ENCODE measurements around the gene PCDHB1. TPM values are rescaled to one million over a fixed set of nuclear protein-coding genes. Genes with fewer than 3 reads are reported as not detected.
"Not testable (repeated sequence)": the region's sequence is repeated elsewhere in the genome, so short reads cannot be mapped to it uniquely, and the experiment has no call there.

The PCDHB1 gene
- total and polyA plus RNA-seq, 2 experiments from 2014 or later = not detected

DNA sequence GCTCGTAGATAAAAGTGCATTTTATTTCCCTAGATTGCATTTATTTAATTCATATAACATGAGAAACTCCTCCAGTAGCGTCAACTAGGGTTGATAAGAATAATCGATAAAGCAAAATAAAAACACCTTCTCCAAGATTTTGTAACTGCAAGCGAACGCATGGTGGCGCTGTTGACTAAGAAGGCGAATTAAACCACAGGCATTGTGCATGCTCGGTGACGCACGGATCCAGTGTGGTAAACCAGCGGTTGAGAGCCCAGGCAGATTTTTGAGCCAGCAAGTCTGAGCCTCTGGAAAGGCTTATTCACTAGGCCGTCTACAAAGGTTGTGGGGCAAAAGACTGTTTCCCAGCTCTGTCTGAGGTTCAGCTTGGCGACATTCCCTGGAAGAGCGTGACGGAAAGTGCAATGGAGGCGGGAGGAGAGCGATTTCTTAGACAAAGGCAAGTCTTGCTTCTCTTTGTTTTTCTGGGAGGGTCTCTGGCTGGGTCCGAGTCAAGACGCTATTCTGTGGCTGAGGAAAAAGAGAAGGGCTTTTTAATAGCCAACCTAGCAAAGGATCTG lies 49.1 kb downstream of the PCDHB1 start, which contains the start of gene PCDHB3:
Gene PCDHB3 (plus strand): TSS at position 231 of the 563 bp plus-strand sequence. CDS start 177 bp downstream, at position 408.
- H2AFZ ChIP-seq = no peak within 1 kb of the TSS
- H3K27ac ChIP-seq = no peak within 1 kb of the TSS
- no peak for TF ChIP-seq EZH2 (IDR thresholded peaks at IDR 0.05; ENCODE audit: insufficient read depth, poor library complexity, severe bottlenecking)
- no peak for TF ChIP-seq EZH2phosphoT487 (IDR thresholded peaks at IDR 0.05; ENCODE audit: insufficient read depth, low read depth)
- 15 to 23% methylated on average over 19 of the region's 19 CpGs for WGBS, 2 experiments (ENCODE audit: low coverage in 1 of 2, low lambda C conversion rate in 2 of 2, missing lambda C conversion rate in 2 of 2)
- H3K27me3 ChIP-seq (replicated peaks; ENCODE audit: insufficient read depth) = no peaks in the 10 kb centered on the region
- no peaks in the 10 kb centered on the region for H3F3A ChIP-seq (ENCODE audit: insufficient read depth)
- H3K4me1 ChIP-seq (ENCODE audit: insufficient read depth) = no peaks in the 10 kb centered on the region
- no peaks in the 10 kb centered on the region for H3K9me2 ChIP-seq (ENCODE audit: insufficient read depth)
- no peaks in the 10 kb centered on the region for H3K79me2 ChIP-seq (ENCODE audit: insufficient read depth)
- in situ Hi-C loops (cut with MboI) = no loop called here
- no peak within 1 kb of the TSS for H3K4me2 ChIP-seq (ENCODE audit: unreplicated experiment)
- H3K9me3 ChIP-seq (ENCODE audit: low read depth) = no peaks in the 10 kb centered on the region
- no peaks in the 10 kb centered on the region for H4K20me1 ChIP-seq (ENCODE audit: insufficient read depth)
- H3K9ac ChIP-seq = no peak within 1 kb of the TSS
- H3K4me3 ChIP-seq = no peak within 1 kb of the TSS
- DNase-seq = peak; percentile 79
- H3K36me3 ChIP-seq (ENCODE audit: low read depth) = no peaks in the 10 kb centered on the region

DNA sequence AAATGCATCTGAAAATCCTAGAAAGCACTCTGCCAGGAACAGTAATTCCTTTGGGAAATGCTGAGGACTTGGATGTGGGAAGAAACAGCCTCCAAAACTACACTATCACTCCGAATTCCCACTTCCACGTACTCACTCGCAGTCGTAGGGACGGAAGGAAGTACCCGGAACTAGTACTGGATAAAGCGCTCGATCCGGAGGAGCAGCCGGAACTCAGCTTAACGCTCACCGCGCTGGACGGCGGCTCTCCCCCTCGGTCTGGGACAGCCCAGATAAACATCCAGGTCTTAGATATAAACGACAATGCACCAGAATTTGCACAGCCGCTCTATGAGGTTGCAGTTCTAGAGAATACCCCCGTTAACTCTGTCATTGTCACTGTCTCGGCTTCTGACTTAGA lies 49.9 kb downstream of the PCDHB1 start:
- H3K4me3 ChIP-seq = no peak overlapping the region
- H3K9me2 ChIP-seq (ENCODE audit: insufficient read depth) = no peaks in the 10 kb centered on the region
- no peaks in the 10 kb centered on the region for H3K27me3 ChIP-seq (replicated peaks; ENCODE audit: insufficient read depth)
- no peak for DNase-seq
- no peak overlapping the region for H3K9ac ChIP-seq
- no peaks in the 10 kb centered on the region for H3K36me3 ChIP-seq (ENCODE audit: low read depth)
- no peaks in the 10 kb centered on the region for H3K9me3 ChIP-seq (ENCODE audit: low read depth)
- H3K27ac ChIP-seq = no peak overlapping the region
- in situ Hi-C loops (cut with MboI) = no loop called here
- H3K79me2 ChIP-seq (ENCODE audit: insufficient read depth) = no peaks in the 10 kb centered on the region
- H3F3A ChIP-seq (ENCODE audit: insufficient read depth) = no peaks in the 10 kb centered on the region
- H2AFZ ChIP-seq = no peak overlapping the region
- WGBS, 2 experiments (ENCODE audit: low coverage in 1 of 2, low lambda C conversion rate in 2 of 2, missing lambda C conversion rate in 2 of 2) = 38 to 44% methylated on average over 19 to 20 of the region's 20 CpGs
- H4K20me1 ChIP-seq (ENCODE audit: insufficient read depth) = no peaks in the 10 kb centered on the region
- no peak overlapping the region for H3K4me2 ChIP-seq (ENCODE audit: unreplicated experiment)
- no peaks in the 10 kb centered on the region for H3K4me1 ChIP-seq (ENCODE audit: insufficient read depth)
- no peak for TF ChIP-seq EZH2phosphoT487 (IDR thresholded peaks at IDR 0.05; ENCODE audit: insufficient read depth, low read depth)
- TF ChIP-seq EZH2 (IDR thresholded peaks at IDR 0.05; ENCODE audit: insufficient read depth, poor library complexity, severe bottlenecking) = no peak

DNA sequence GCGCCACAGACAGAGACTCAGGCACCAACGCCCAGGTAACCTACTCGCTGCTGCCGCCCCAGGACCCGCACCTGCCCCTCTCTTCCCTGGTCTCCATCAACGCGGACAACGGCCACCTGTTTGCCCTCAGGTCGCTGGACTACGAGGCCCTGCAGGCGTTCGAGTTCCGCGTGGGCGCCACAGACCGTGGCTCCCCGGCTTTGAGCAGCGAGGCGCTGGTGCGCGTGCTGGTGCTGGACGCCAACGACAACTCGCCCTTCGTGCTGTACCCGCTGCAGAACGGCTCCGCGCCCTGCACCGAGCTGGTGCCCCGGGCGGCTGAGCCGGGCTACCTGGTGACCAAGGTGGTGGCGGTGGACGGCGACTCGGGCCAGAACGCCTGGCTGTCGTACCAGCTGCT lies 50.9 kb downstream of the PCDHB1 start:
- H3K4me1 ChIP-seq (ENCODE audit: insufficient read depth); H3K27me3 ChIP-seq (replicated peaks; ENCODE audit: insufficient read depth); H3K9me2 ChIP-seq (ENCODE audit: insufficient read depth); H2AFZ ChIP-seq; H3K9ac ChIP-seq; in situ Hi-C loops (cut with MboI); H3K27ac ChIP-seq; H3F3A ChIP-seq (ENCODE audit: insufficient read depth); H3K36me3 ChIP-seq (ENCODE audit: low read depth); H3K9me3 ChIP-seq (ENCODE audit: low read depth); H3K4me2 ChIP-seq (ENCODE audit: unreplicated experiment); H3K4me3 ChIP-seq; DNase-seq; H3K79me2 ChIP-seq (ENCODE audit: insufficient read depth); H4K20me1 ChIP-seq (ENCODE audit: insufficient read depth): not testable (repeated sequence)
- WGBS, 2 experiments (ENCODE audit: low coverage in 1 of 2, low lambda C conversion rate in 2 of 2, missing lambda C conversion rate in 2 of 2) = 38 to 47% methylated on average over 22 to 25 of the region's 39 CpGs

DNA sequence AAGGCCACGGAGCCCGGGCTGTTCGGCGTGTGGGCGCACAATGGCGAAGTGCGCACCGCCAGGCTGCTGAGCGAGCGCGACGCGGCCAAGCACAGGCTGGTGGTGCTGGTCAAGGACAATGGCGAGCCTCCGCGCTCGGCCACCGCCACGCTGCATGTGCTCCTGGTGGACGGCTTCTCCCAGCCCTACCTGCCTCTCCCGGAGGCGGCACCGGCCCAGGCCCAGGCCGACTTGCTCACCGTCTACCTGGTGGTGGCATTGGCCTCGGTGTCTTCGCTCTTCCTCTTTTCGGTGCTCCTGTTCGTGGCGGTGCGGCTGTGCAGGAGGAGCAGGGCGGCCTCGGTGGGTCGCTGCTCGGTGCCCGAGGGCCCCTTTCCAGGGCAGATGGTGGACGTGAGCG lies 51.3 kb downstream of the PCDHB1 start:
- H3K4me3 ChIP-seq; H4K20me1 ChIP-seq (ENCODE audit: insufficient read depth); H3K27me3 ChIP-seq (replicated peaks; ENCODE audit: insufficient read depth); in situ Hi-C loops (cut with MboI); H3K9me2 ChIP-seq (ENCODE audit: insufficient read depth); H3K9me3 ChIP-seq (ENCODE audit: low read depth); H3F3A ChIP-seq (ENCODE audit: insufficient read depth); DNase-seq; H3K4me2 ChIP-seq (ENCODE audit: unreplicated experiment); H3K36me3 ChIP-seq (ENCODE audit: low read depth); H3K4me1 ChIP-seq (ENCODE audit: insufficient read depth); H3K9ac ChIP-seq; H2AFZ ChIP-seq; H3K79me2 ChIP-seq (ENCODE audit: insufficient read depth); H3K27ac ChIP-seq: not testable (repeated sequence)
- 31 to 44% methylated on average over 12 to 26 of the region's 38 CpGs for WGBS, 2 experiments (ENCODE audit: low coverage in 1 of 2, low lambda C conversion rate in 2 of 2, missing lambda C conversion rate in 2 of 2)

DNA sequence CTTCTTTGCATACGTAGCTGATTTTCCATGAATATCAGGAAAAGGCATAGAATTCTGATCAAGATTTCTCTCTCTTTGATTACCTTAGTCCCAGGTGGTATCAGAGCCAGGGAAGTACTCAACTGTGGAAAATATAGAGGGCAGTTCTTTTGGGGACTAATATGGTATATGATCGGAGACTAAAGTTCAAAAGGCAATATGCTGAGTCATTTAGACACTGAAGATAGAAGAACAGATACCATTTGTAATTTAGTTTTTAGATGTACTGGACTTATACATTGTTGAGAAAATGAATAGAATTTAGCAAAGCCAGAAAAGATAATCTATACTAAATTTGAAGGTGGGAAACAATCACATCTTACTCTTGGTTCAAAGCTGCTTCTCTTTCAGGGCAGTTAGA lies 54.2 kb downstream of the PCDHB1 start:
- H3K4me3 ChIP-seq = no peak overlapping the region
- DNase-seq = no peak
- no peaks in the 10 kb centered on the region for H3K79me2 ChIP-seq (ENCODE audit: insufficient read depth)
- no peak overlapping the region for H3K9ac ChIP-seq
- H3K9me2 ChIP-seq (ENCODE audit: insufficient read depth) = no peaks in the 10 kb centered on the region
- no peaks in the 10 kb centered on the region for H4K20me1 ChIP-seq (ENCODE audit: insufficient read depth)
- H3K27me3 ChIP-seq (replicated peaks; ENCODE audit: insufficient read depth) = no peaks in the 10 kb centered on the region
- no peak overlapping the region for H3K27ac ChIP-seq
- no peak overlapping the region for H2AFZ ChIP-seq
- no peak for TF ChIP-seq EZH2phosphoT487 (IDR thresholded peaks at IDR 0.05; ENCODE audit: insufficient read depth, low read depth)
- no peak for TF ChIP-seq EZH2 (IDR thresholded peaks at IDR 0.05; ENCODE audit: insufficient read depth, poor library complexity, severe bottlenecking)
- H3K36me3 ChIP-seq (ENCODE audit: low read depth) = no peaks in the 10 kb centered on the region
- H3K4me1 ChIP-seq (ENCODE audit: insufficient read depth) = no peaks in the 10 kb centered on the region
- in situ Hi-C loops (cut with MboI) = no loop called here
- H3K9me3 ChIP-seq (ENCODE audit: low read depth) = no peaks in the 10 kb centered on the region
- no peaks in the 10 kb centered on the region for H3F3A ChIP-seq (ENCODE audit: insufficient read depth)
- H3K4me2 ChIP-seq (ENCODE audit: unreplicated experiment) = no peak overlapping the region
- WGBS, 2 experiments (ENCODE audit: low coverage in 1 of 2, low lambda C conversion rate in 2 of 2, missing lambda C conversion rate in 2 of 2) = 43 to 59% methylated on average over 2 of the region's 2 CpGs

Other genes starting within 250 kb of the PCDHB1 start
- gene PCDHA4, start 244.3 kb upstream of the PCDHB1 start, total RNA-seq (2014; rRNA removed; shearing (Covaris generic)) = not detected in 2 replicates
- not detected in 2 replicates for gene PCDHA4, start 244.3 kb upstream of the PCDHB1 start, polyA plus RNA-seq (2016; fragmentation: Nextera tagmentation; extraction: Ambion mirVana)
- gene PCDHA5, start 229.8 kb upstream of the PCDHB1 start, total RNA-seq (2014; rRNA removed; shearing (Covaris generic)) = not detected in 2 replicates
- not detected in 2 replicates for gene PCDHA5, start 229.8 kb upstream of the PCDHB1 start, polyA plus RNA-seq (2016; fragmentation: Nextera tagmentation; extraction: Ambion mirVana)
- 0.13 and 0.22 TPM in 2 replicates for gene PCDHA6, start 223.4 kb upstream of the PCDHB1 start, total RNA-seq (2014; rRNA removed; shearing (Covaris generic))
- 0.10 TPM in 1 of 2 replicates, not detected in the other for gene PCDHA6, start 223.4 kb upstream of the PCDHB1 start, polyA plus RNA-seq (2016; fragmentation: Nextera tagmentation; extraction: Ambion mirVana)
- gene PCDHA7, start 217.1 kb upstream of the PCDHB1 start, total RNA-seq (2014; rRNA removed; shearing (Covaris generic)) = not detected in 2 replicates
- not detected in 2 replicates for gene PCDHA7, start 217.1 kb upstream of the PCDHB1 start, polyA plus RNA-seq (2016; fragmentation: Nextera tagmentation; extraction: Ambion mirVana)
- not detected in 2 replicates for gene PCDHA8, start 210.2 kb upstream of the PCDHB1 start, total RNA-seq (2014; rRNA removed; shearing (Covaris generic))
- gene PCDHA8, start 210.2 kb upstream of the PCDHB1 start, polyA plus RNA-seq (2016; fragmentation: Nextera tagmentation; extraction: Ambion mirVana) = not detected in 2 replicates
- gene PCDHA9, start 203.0 kb upstream of the PCDHB1 start, total RNA-seq (2014; rRNA removed; shearing (Covaris generic)) = not detected in 2 replicates
- 0.04 TPM in 1 of 2 replicates, not detected in the other for gene PCDHA9, start 203.0 kb upstream of the PCDHB1 start, polyA plus RNA-seq (2016; fragmentation: Nextera tagmentation; extraction: Ambion mirVana)
- gene PCDHA10, start 195.5 kb upstream of the PCDHB1 start, total RNA-seq (2014; rRNA removed; shearing (Covaris generic)) = 0.11 and 0.13 TPM in 2 replicates
- gene PCDHA10, start 195.5 kb upstream of the PCDHB1 start, polyA plus RNA-seq (2016; fragmentation: Nextera tagmentation; extraction: Ambion mirVana) = 0.13 and 0.26 TPM in 2 replicates
- not detected in 2 replicates for gene PCDHA11, start 182.4 kb upstream of the PCDHB1 start, total RNA-seq (2014; rRNA removed; shearing (Covaris generic))
- not detected in 2 replicates for gene PCDHA11, start 182.4 kb upstream of the PCDHB1 start, polyA plus RNA-seq (2016; fragmentation: Nextera tagmentation; extraction: Ambion mirVana)
- not detected in 2 replicates for gene PCDHA12, start 176.1 kb upstream of the PCDHB1 start, total RNA-seq (2014; rRNA removed; shearing (Covaris generic))
- not detected in 2 replicates for gene PCDHA12, start 176.1 kb upstream of the PCDHB1 start, polyA plus RNA-seq (2016; fragmentation: Nextera tagmentation; extraction: Ambion mirVana)
- gene PCDHA13, start 169.2 kb upstream of the PCDHB1 start, total RNA-seq (2014; rRNA removed; shearing (Covaris generic)) = not detected in 2 replicates
- not detected in 2 replicates for gene PCDHA13, start 169.2 kb upstream of the PCDHB1 start, polyA plus RNA-seq (2016; fragmentation: Nextera tagmentation; extraction: Ambion mirVana)
- 0.38 TPM in 1 of 2 replicates, not detected in the other for gene PCDHAC1, start 125.1 kb upstream of the PCDHB1 start, total RNA-seq (2014; rRNA removed; shearing (Covaris generic))
- gene PCDHAC1, start 125.1 kb upstream of the PCDHB1 start, polyA plus RNA-seq (2016; fragmentation: Nextera tagmentation; extraction: Ambion mirVana) = not detected in 2 replicates
- gene PCDHAC2, start 84.9 kb upstream of the PCDHB1 start, total RNA-seq (2014; rRNA removed; shearing (Covaris generic)) = not detected in 2 replicates
- gene PCDHAC2, start 84.9 kb upstream of the PCDHB1 start, polyA plus RNA-seq (2016; fragmentation: Nextera tagmentation; extraction: Ambion mirVana) = not detected in 2 replicates
- gene PCDHB2, start 43.2 kb downstream of the PCDHB1 start, total RNA-seq (2014; rRNA removed; shearing (Covaris generic)) = 4.9 and 8.9 TPM in 2 replicates
- gene PCDHB2, start 43.2 kb downstream of the PCDHB1 start, polyA plus RNA-seq (2016; fragmentation: Nextera tagmentation; extraction: Ambion mirVana) = 4.4 and 6.0 TPM in 2 replicates
- 0.76 and 1.1 TPM in 2 replicates for gene PCDHB3, start 49.1 kb downstream of the PCDHB1 start, total RNA-seq (2014; rRNA removed; shearing (Covaris generic))
- 0.23 and 0.24 TPM in 2 replicates for gene PCDHB3, start 49.1 kb downstream of the PCDHB1 start, polyA plus RNA-seq (2016; fragmentation: Nextera tagmentation; extraction: Ambion mirVana)
- gene PCDHB4, start 70.4 kb downstream of the PCDHB1 start, total RNA-seq (2014; rRNA removed; shearing (Covaris generic)) = 0.22 and 0.63 TPM in 2 replicates
- 0.60 and 1.0 TPM in 2 replicates for gene PCDHB4, start 70.4 kb downstream of the PCDHB1 start, polyA plus RNA-seq (2016; fragmentation: Nextera tagmentation; extraction: Ambion mirVana)
- 0.43 and 1.3 TPM in 2 replicates for gene PCDHB5, start 83.8 kb downstream of the PCDHB1 start, total RNA-seq (2014; rRNA removed; shearing (Covaris generic))
- gene PCDHB5, start 83.8 kb downstream of the PCDHB1 start, polyA plus RNA-seq (2016; fragmentation: Nextera tagmentation; extraction: Ambion mirVana) = 0.05 TPM in 1 of 2 replicates, not detected in the other
- 0.22 and 0.38 TPM in 2 replicates for gene PCDHB6, start 98.7 kb downstream of the PCDHB1 start, total RNA-seq (2014; rRNA removed; shearing (Covaris generic))
- 0.10 and 0.25 TPM in 2 replicates for gene PCDHB6, start 98.7 kb downstream of the PCDHB1 start, polyA plus RNA-seq (2016; fragmentation: Nextera tagmentation; extraction: Ambion mirVana)
- gene PCDHB7, start 121.3 kb downstream of the PCDHB1 start, total RNA-seq (2014; rRNA removed; shearing (Covaris generic)) = 0.65 and 0.89 TPM in 2 replicates
- gene PCDHB7, start 121.3 kb downstream of the PCDHB1 start, polyA plus RNA-seq (2016; fragmentation: Nextera tagmentation; extraction: Ambion mirVana) = 0.51 and 0.52 TPM in 2 replicates
- 2.1 and 2.9 TPM in 2 replicates for gene PCDHB8, start 126.4 kb downstream of the PCDHB1 start, total RNA-seq (2014; rRNA removed; shearing (Covaris generic))
- gene PCDHB8, start 126.4 kb downstream of the PCDHB1 start, polyA plus RNA-seq (2016; fragmentation: Nextera tagmentation; extraction: Ambion mirVana) = 0.83 and 1.0 TPM in 2 replicates
- gene PCDHB16, start 131.0 kb downstream of the PCDHB1 start, total RNA-seq (2014; rRNA removed; shearing (Covaris generic)) = 4.2 and 5.1 TPM in 2 replicates
- 4.8 and 5.0 TPM in 2 replicates for gene PCDHB16, start 131.0 kb downstream of the PCDHB1 start, polyA plus RNA-seq (2016; fragmentation: Nextera tagmentation; extraction: Ambion mirVana)
- 1.5 and 2.5 TPM in 2 replicates for gene PCDHB9, start 135.8 kb downstream of the PCDHB1 start, total RNA-seq (2014; rRNA removed; shearing (Covaris generic))
- 1.3 and 1.9 TPM in 2 replicates for gene PCDHB9, start 135.8 kb downstream of the PCDHB1 start, polyA plus RNA-seq (2016; fragmentation: Nextera tagmentation; extraction: Ambion mirVana)
- 1.3 and 2.9 TPM in 2 replicates for gene PCDHB10, start 141.0 kb downstream of the PCDHB1 start, total RNA-seq (2014; rRNA removed; shearing (Covaris generic))
- 0.86 and 1.3 TPM in 2 replicates for gene PCDHB10, start 141.0 kb downstream of the PCDHB1 start, polyA plus RNA-seq (2016; fragmentation: Nextera tagmentation; extraction: Ambion mirVana)
- 0.38 and 1.2 TPM in 2 replicates for gene PCDHB11, start 148.3 kb downstream of the PCDHB1 start, total RNA-seq (2014; rRNA removed; shearing (Covaris generic))
- 1.1 TPM in 2 replicates for gene PCDHB11, start 148.3 kb downstream of the PCDHB1 start, polyA plus RNA-seq (2016; fragmentation: Nextera tagmentation; extraction: Ambion mirVana)
- 0.43 and 2.9 TPM in 2 replicates for gene PCDHB12, start 157.3 kb downstream of the PCDHB1 start, total RNA-seq (2014; rRNA removed; shearing (Covaris generic))
- gene PCDHB12, start 157.3 kb downstream of the PCDHB1 start, polyA plus RNA-seq (2016; fragmentation: Nextera tagmentation; extraction: Ambion mirVana) = 0.48 and 0.53 TPM in 2 replicates
- gene PCDHB13, start 162.5 kb downstream of the PCDHB1 start, total RNA-seq (2014; rRNA removed; shearing (Covaris generic)) = 2.8 and 3.3 TPM in 2 replicates
- gene PCDHB13, start 162.5 kb downstream of the PCDHB1 start, polyA plus RNA-seq (2016; fragmentation: Nextera tagmentation; extraction: Ambion mirVana) = 1.6 and 2.0 TPM in 2 replicates
- 2.1 and 4.3 TPM in 2 replicates for gene PCDHB14, start 172.0 kb downstream of the PCDHB1 start, total RNA-seq (2014; rRNA removed; shearing (Covaris generic))
- 1.7 and 2.1 TPM in 2 replicates for gene PCDHB14, start 172.0 kb downstream of the PCDHB1 start, polyA plus RNA-seq (2016; fragmentation: Nextera tagmentation; extraction: Ambion mirVana)
- gene PCDHB15, start 194.0 kb downstream of the PCDHB1 start, total RNA-seq (2014; rRNA removed; shearing (Covaris generic)) = 2.7 and 2.8 TPM in 2 replicates
- gene PCDHB15, start 194.0 kb downstream of the PCDHB1 start, polyA plus RNA-seq (2016; fragmentation: Nextera tagmentation; extraction: Ambion mirVana) = 1.5 and 1.9 TPM in 2 replicates

Data from GM23248 (cell line).